Upper lobe of right lung (tissue), 1 donor: ENCODE data around the gene PARD3B. TPM values are rescaled to one million over a fixed set of nuclear protein-coding genes. Genes with fewer than 3 reads are reported as not detected.

ENCODE experiments used
- ATAC-seq: fragments of 200-7000 bp; cut with Tn5 transposase; one replicate; pipeline ENCODE4 v1.9.1; 2020; ENCODE audit warnings: mild to moderate bottlenecking, moderate library complexity
- DNase-seq: peaks from one replicate; pipeline ENCODE4 v3.0.0-alpha.2; 2020
- H3K27ac ChIP-seq: fragments of 200-600 bp; one replicate; pipeline ENCODE4 v1.8.0; 2022
- H3K27me3 ChIP-seq: fragments of 200-600 bp; one replicate; pipeline ENCODE4 v1.8.0; 2022; ENCODE audit warnings: mild to moderate bottlenecking
- H3K36me3 ChIP-seq: fragments of 200-600 bp; one replicate; pipeline ENCODE4 v1.8.0; 2022
- H3K4me1 ChIP-seq: fragments of 200-600 bp; one replicate; pipeline ENCODE4 v1.8.0; 2022
- H3K4me3 ChIP-seq: fragments of 200-600 bp; one replicate; pipeline ENCODE4 v1.8.0; 2022; ENCODE audit warnings: mild to moderate bottlenecking
- H3K9me3 ChIP-seq: fragments of 200-600 bp; one replicate; pipeline ENCODE4 v1.8.0; 2022
- intact Hi-C: fragments of 100-400 bp; cut with DNase I; formaldehyde crosslinking; loops from one replicate; pipeline ENCODE4 v1.11.0; 2022
- total RNA-seq: library from RNA; stranded (reverse); fragmentation: NEBNext Ultra II Directional; extraction: Animal tissue kit (Norgen Biotek cat#: 25700); gene quantifications from one replicate; pipeline ENCODE4 v1.2.1, GENCODE V29; 2021
- TF ChIP-seq, protein P1 (sequence below): fragments of 200-600 bp; IDR thresholded peaks from one replicate; pipeline ENCODE4 v1.8.0; 2022; ENCODE audit warnings: antibody characterized with exemption
- donor health status: DM: no; HTN: yes; CAD: no; lungs with severe emphysema.

PARD3B gene
- total RNA-seq, 1 donor from 2014 or later, result 32.5 TPM

DNA sequence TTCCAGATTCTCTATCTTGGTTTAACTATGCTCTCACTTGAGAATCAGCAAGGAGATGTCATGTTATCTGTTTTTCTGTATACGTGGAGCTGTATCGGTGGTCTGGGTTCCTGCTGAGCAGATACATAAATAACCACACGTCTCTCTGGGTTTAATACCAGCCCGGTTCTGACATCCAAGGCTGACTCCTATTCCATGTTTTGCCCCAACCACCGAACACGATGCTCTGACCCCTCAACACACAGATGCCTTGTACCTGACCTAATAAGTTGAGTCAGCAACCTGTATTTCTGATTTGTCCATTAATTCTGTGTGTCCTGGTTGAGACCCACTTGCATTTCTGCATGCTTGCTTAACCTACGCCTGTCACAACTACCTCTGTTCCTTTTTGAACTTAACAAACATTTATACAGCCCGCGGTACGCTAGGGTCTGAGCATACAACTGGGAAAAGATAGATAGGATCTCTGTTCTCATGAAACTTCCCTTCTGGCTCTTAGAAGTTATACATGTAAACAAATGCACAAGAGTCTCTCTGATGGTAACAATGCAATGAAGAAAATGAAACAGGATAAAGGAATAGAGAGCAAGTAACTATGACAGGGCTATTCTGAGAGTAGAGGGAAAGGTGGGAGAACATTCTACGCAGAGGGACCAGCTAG is 480.4 kb downstream of the PARD3B start:
- intact Hi-C loops, result no loop called here
- Histone ChIP-seq H3K27me3 (no peaks in the 10 kb centered on the region), H3K4me1 (no peaks in the 10 kb centered on the region), H3K27ac (peak overlapping the region; percentile 26), H3K36me3 (no peaks in the 10 kb centered on the region), H3K4me3 (no peak overlapping the region), H3K9me3 (no peaks in the 10 kb centered on the region)
- TF ChIP-seq, protein P1, sequence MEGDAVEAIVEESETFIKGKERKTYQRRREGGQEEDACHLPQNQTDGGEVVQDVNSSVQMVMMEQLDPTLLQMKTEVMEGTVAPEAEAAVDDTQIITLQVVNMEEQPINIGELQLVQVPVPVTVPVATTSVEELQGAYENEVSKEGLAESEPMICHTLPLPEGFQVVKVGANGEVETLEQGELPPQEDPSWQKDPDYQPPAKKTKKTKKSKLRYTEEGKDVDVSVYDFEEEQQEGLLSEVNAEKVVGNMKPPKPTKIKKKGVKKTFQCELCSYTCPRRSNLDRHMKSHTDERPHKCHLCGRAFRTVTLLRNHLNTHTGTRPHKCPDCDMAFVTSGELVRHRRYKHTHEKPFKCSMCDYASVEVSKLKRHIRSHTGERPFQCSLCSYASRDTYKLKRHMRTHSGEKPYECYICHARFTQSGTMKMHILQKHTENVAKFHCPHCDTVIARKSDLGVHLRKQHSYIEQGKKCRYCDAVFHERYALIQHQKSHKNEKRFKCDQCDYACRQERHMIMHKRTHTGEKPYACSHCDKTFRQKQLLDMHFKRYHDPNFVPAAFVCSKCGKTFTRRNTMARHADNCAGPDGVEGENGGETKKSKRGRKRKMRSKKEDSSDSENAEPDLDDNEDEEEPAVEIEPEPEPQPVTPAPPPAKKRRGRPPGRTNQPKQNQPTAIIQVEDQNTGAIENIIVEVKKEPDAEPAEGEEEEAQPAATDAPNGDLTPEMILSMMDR, result no peak
- ATAC-seq (no peak), DNase-seq (no peak)

DNA sequence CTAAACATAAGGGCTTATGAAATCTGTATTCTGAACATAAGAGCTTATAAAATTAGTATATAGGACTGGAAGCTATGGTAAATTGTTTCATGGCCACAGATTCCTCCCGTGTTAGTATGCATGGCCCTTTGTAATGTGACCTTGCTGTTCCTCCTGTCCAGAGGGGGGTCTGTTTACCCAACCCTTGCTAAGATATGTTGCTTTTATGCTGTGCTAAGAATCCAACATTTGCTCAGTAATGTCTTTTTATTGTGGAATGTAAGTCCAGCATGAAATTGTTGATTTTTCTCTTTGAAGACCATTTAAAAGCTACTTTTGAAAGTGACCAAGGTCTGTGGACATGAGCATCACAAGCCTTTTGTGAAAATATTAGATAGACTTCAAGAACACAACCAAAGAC is 485.4 kb downstream of the PARD3B start:
- H3K36me3 ChIP-seq, result no peaks in the 10 kb centered on the region
- H3K4me3 ChIP-seq, result no peak overlapping the region
- TF ChIP-seq, protein P1, result no peak
- intact Hi-C loops, result no loop called here
- H3K27me3 ChIP-seq, result no peaks in the 10 kb centered on the region
- H3K4me1 ChIP-seq, result no peaks in the 10 kb centered on the region
- ATAC-seq, result no peak
- no peak overlapping the region for H3K27ac ChIP-seq
- no peaks in the 10 kb centered on the region for H3K9me3 ChIP-seq
- no peak for DNase-seq

DNA sequence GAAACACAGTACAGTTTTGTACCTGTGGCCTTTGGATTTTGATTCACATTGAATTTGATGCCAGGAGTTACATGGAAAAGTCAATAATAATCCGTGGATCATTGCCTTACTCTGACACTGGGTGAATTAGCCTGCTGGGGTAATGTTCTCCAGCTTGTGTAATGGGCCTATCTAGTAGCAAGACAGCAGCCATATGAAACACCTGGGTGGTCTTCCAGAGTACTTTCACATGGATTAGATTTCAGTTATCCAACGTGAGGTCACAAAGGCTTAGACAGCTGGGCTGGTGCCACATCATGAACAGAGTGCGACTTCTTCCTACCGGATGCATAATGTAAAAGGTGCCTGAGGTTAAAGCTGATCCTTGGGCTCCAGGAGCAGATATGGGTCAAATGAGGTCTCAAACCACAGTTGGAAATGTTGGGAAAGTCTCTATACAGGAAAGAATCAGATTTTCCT is 486.8 kb downstream of the PARD3B start:
- no peaks in the 10 kb centered on the region for H3K9me3 ChIP-seq
- no peaks in the 10 kb centered on the region for H3K27me3 ChIP-seq
- no peak overlapping the region for H3K4me3 ChIP-seq
- intact Hi-C loops, result no loop called here
- no peaks in the 10 kb centered on the region for H3K36me3 ChIP-seq
- DNase-seq (no peak), ATAC-seq (no peak)
- H3K27ac ChIP-seq, result no peak overlapping the region
- TF ChIP-seq, protein P1, result no peak
- H3K4me1 ChIP-seq, result no peaks in the 10 kb centered on the region

DNA sequence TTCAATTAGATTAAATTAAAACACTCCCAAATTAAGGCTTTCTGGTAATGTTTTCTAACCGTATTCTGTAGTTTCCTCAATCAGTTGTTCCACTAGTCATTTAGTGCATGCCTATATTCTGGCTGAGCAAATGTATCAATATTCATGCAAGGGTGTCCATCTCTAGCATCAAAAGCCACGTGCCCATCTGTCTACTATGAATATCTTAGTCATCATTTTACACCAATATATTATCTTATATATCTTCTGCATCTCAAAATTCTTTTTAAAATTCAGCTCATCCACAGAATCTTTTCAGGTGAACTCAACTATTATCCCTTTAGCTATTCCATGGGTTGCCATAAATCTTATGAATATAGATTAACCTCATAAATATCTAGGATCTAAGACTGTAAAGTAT is 488.2 kb downstream of the PARD3B start:
- no peak for ATAC-seq

DNA sequence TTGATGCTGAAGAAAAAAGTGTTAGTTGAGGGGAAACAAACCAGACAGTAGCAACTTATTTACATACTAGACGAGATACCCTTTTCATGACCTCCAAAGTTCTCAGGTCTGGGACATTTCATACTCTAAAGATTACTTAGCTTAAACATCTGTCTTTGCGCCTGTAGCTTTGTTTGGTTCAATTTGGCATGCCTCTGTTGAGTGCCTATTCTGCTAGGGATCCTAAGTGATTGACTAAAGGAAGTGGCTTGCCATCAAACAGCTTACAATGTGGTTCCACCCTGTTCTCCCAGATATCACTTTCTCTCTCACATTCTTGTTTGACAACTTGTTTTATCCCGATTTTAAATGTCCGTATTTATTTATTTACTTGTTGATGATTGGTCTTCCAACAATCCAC is 488.8 kb downstream of the PARD3B start:
- no peak for ATAC-seq
- TF ChIP-seq, protein P1, result no peak
- Histone ChIP-seq H3K4me1 (no peaks in the 10 kb centered on the region), H3K4me3 (no peak overlapping the region), H3K36me3 (no peaks in the 10 kb centered on the region), H3K9me3 (no peaks in the 10 kb centered on the region), H3K27me3 (no peaks in the 10 kb centered on the region), H3K27ac (no peak overlapping the region)
- intact Hi-C loops, result no loop called here
- no peak for DNase-seq

More for the DNA sequence above, 488.2 kb downstream of the PARD3B start:
- Histone ChIP-seq H3K9me3 (no peaks in the 10 kb centered on the region), H3K4me1 (no peaks in the 10 kb centered on the region), H3K27ac (no peak overlapping the region), H3K27me3 (no peaks in the 10 kb centered on the region), H3K4me3 (no peak overlapping the region), H3K36me3 (no peaks in the 10 kb centered on the region)
- TF ChIP-seq, protein P1, result no peak
- DNase-seq, result no peak
- intact Hi-C loops, result no loop called here

DNA sequence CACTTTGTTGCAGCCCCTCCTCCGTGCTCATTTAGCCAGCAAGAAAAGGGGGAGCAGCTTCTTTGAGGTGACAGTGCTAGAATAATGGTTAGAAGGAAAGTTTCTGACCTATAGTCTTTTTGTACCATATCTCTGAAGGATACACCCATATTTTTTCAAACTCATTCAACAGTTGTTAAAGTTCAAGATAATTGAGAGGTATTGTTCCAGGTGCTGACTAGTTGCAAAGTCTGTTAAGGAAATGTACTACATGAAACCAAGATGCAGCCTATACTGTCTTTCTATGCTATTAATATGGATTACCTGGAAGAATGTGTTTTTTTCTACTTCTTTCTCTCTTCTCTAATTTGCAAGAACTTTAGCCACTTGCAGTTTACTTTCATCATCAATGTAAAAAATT is 495.0 kb downstream of the PARD3B start:
- Histone ChIP-seq H3K27ac (no peak overlapping the region), H3K36me3 (no peaks in the 10 kb centered on the region), H3K9me3 (no peaks in the 10 kb centered on the region), H3K4me1 (no peaks in the 10 kb centered on the region), H3K27me3 (no peaks in the 10 kb centered on the region), H3K4me3 (no peak overlapping the region)
- ATAC-seq (no peak), DNase-seq (no peak)
- TF ChIP-seq, protein P1, result no peak
- intact Hi-C loops, result no loop called here
